H9 (cell line): ENCODE measurements around the gene FBXL7. TPM values are rescaled to one million over a fixed set of nuclear protein-coding genes. Genes with fewer than 3 reads are reported as not detected.

Experiments used
- DNase-seq: peaks from one replicate; pipeline ENCODE4 v3.0.0-alpha.2; 2017
- H2AFZ ChIP-seq: one replicate; pipeline ENCODE4 v1.6.1; 2013; ENCODE audit warnings: mild to moderate bottlenecking, low read length, control low read depth, moderate library complexity
- H2AK5ac ChIP-seq: 2 replicates; pipeline ENCODE4 v1.6.1; 2013; ENCODE audit warnings: low read length, control low read depth, mixed read lengths; ENCODE audit not compliant: insufficient read length
- H2BK120ac ChIP-seq: one replicate; pipeline ENCODE4 v1.6.1; 2013; ENCODE audit warnings: low read depth, mild to moderate bottlenecking, low read length, control low read depth, inconsistent platforms; ENCODE audit not compliant: poor library complexity, severe bottlenecking
- H2BK12ac ChIP-seq: 2 replicates; pipeline ENCODE4 v1.6.1; 2013; ENCODE audit warnings: low read length, control low read depth, mixed read lengths, low read depth; ENCODE audit not compliant: insufficient read length
- H2BK15ac ChIP-seq: 2 replicates; pipeline ENCODE4 v1.6.1; 2013; ENCODE audit warnings: low read depth, low read length, control low read depth
- H2BK20ac ChIP-seq: one replicate; pipeline ENCODE4 v1.6.1; 2013; ENCODE audit warnings: low read depth, mild to moderate bottlenecking, low read length, control low read depth, inconsistent platforms; ENCODE audit not compliant: poor library complexity, severe bottlenecking
- H2BK5ac ChIP-seq: 2 replicates; pipeline ENCODE4 v1.6.1; 2013; ENCODE audit warnings: low read length, control low read depth, mixed read lengths; ENCODE audit not compliant: insufficient read length
- H3K14ac ChIP-seq: 2 replicates; pipeline ENCODE4 v1.6.1; 2013; ENCODE audit warnings: low read length, control low read depth; ENCODE audit not compliant: insufficient read depth
- H3K18ac ChIP-seq: 2 replicates; pipeline ENCODE4 v1.6.1; 2013; ENCODE audit warnings: low read depth, mild to moderate bottlenecking, mixed read lengths, low read length, control low read depth; ENCODE audit not compliant: insufficient read length
- H3K23ac ChIP-seq: 2 replicates; pipeline ENCODE4 v1.6.1; 2013; ENCODE audit warnings: low read length, control low read depth, mixed read lengths, low read depth; ENCODE audit not compliant: insufficient read length
- H3K23me2 ChIP-seq: 2 replicates; pipeline ENCODE4 v1.6.1; 2013; ENCODE audit warnings: low read depth, mild to moderate bottlenecking, mixed read lengths, low read length, control low read depth; ENCODE audit not compliant: insufficient read length, poor library complexity, severe bottlenecking
- H3K27ac ChIP-seq: 2 replicates; pipeline ENCODE4 v1.5.1; 2013; ENCODE audit warnings: low read length, control low read depth, mixed read lengths, low read depth; ENCODE audit not compliant: insufficient read length
- H3K27me3 ChIP-seq: 2 replicates; pipeline ENCODE4 v1.6.1; 2013; ENCODE audit warnings: low read length, control low read depth, inconsistent platforms; ENCODE audit not compliant: insufficient read depth
- H3K4ac ChIP-seq: 2 replicates; pipeline ENCODE4 v1.6.1; 2013; ENCODE audit warnings: low read depth, mild to moderate bottlenecking, control low read depth, inconsistent platforms, low read length, moderate library complexity
- H3K4me1 ChIP-seq: 2 replicates; pipeline ENCODE4 v1.6.1; 2013; ENCODE audit warnings: low read length, control low read depth, inconsistent platforms; ENCODE audit not compliant: insufficient read depth
- H3K4me2 ChIP-seq: 2 replicates; pipeline ENCODE4 v1.6.1; 2013; ENCODE audit warnings: low read length, control low read depth, mixed read lengths; ENCODE audit not compliant: insufficient read length, insufficient read depth
- H3K56ac ChIP-seq: 2 replicates; pipeline ENCODE4 v1.6.1; 2013; ENCODE audit warnings: low read depth, mild to moderate bottlenecking, mixed read lengths, low read length, control low read depth; ENCODE audit not compliant: insufficient read length
- H3K79me1 ChIP-seq: 2 replicates; pipeline ENCODE4 v1.6.1; 2013; ENCODE audit warnings: low read depth, mild to moderate bottlenecking, moderate library complexity, low read length, control low read depth, inconsistent platforms; ENCODE audit not compliant: insufficient read depth, poor library complexity, severe bottlenecking
- H3K79me2 ChIP-seq: 2 replicates; pipeline ENCODE4 v1.6.1; 2013; ENCODE audit warnings: low read length, control low read depth, inconsistent platforms; ENCODE audit not compliant: insufficient read depth
- H3K9ac ChIP-seq: 2 replicates; pipeline ENCODE4 v1.6.1; 2013; ENCODE audit warnings: low read length, control low read depth, mixed read lengths; ENCODE audit not compliant: insufficient read length; ENCODE audit errors: extremely low read depth
- H3K9me3 ChIP-seq: one replicate; pipeline ENCODE4 v1.6.1; 2013; ENCODE audit warnings: low read depth, low read length, inconsistent platforms; ENCODE audit not compliant: control insufficient read depth
- H3T11ph ChIP-seq: one replicate; pipeline ENCODE4 v1.6.1; 2013; ENCODE audit warnings: mild to moderate bottlenecking, low read length, control low read depth, inconsistent platforms
- H4K20me1 ChIP-seq: one replicate; pipeline ENCODE4 v1.6.1; 2013; ENCODE audit not compliant: control insufficient read depth, insufficient read length, insufficient read depth
- H4K5ac ChIP-seq: 2 replicates; pipeline ENCODE4 v1.6.1; 2013; ENCODE audit warnings: low read depth, mild to moderate bottlenecking, mixed read lengths, low read length, control low read depth; ENCODE audit not compliant: insufficient read length
- H4K8ac ChIP-seq: replicated peaks from 2 replicates; pipeline ENCODE4 v1.6.1; 2013; ENCODE audit warnings: low read length, control low read depth, mixed read lengths, low read depth; ENCODE audit not compliant: insufficient read length
- H4K91ac ChIP-seq: 2 replicates; pipeline ENCODE4 v1.6.1; 2013; ENCODE audit warnings: low read depth, mild to moderate bottlenecking, moderate library complexity, mixed read lengths, low read length, control low read depth; ENCODE audit not compliant: insufficient read length
- H3K27ac Mint-ChIP-seq, 3 experiments: 2 replicates in 2 of 3; 3 replicates in 1 of 3; pipeline ENCODE4 v1.8.0; 2020 to 2021; ENCODE audit warnings: mixed read lengths in 3 of 3, mild to moderate bottlenecking in 1 of 3, moderate library complexity in 1 of 3
- H3K27me3 Mint-ChIP-seq: 2 replicates; pipeline ENCODE4 v1.8.0; 2021; ENCODE audit warnings: low read depth, mild to moderate bottlenecking, moderate library complexity, mixed read lengths
- H3K36me3 Mint-ChIP-seq, 3 experiments: 2 replicates in 2 of 3; 3 replicates in 1 of 3; pipeline ENCODE4 v1.8.0; 2020 to 2021; ENCODE audit warnings: low read depth in 3 of 3, mixed read lengths in 3 of 3; ENCODE audit not compliant: insufficient read depth in 1 of 3
- H3K4me1 Mint-ChIP-seq, 2 experiments: 2 replicates each; pipeline ENCODE4 v1.8.0; 2020; ENCODE audit warnings: mixed read lengths in 2 of 2
- H3K4me3 Mint-ChIP-seq, 2 experiments: 2 replicates in 1 of 2; 3 replicates in 1 of 2; pipeline ENCODE4 v1.8.0; 2020 to 2021; ENCODE audit warnings: mild to moderate bottlenecking in 2 of 2, mixed read lengths in 2 of 2, moderate library complexity in 1 of 2
- H3K9me3 Mint-ChIP-seq, 2 experiments: 2 replicates in 1 of 2; 3 replicates in 1 of 2; pipeline ENCODE4 v1.8.0; 2020; ENCODE audit warnings: mild to moderate bottlenecking in 2 of 2, mixed read lengths in 2 of 2, moderate library complexity in 1 of 2
- CTCF ChIP-seq: fragments of 200-600 bp; sonication (generic); conservative IDR thresholded peaks from 3 replicates; pipeline ENCODE4 v1.8.0; 2021; ENCODE audit warnings: antibody characterized with exemption, mild to moderate bottlenecking
- WGBS: extraction: QIAGEN DNeasy Blood & Tissue Kit; methylation state at CpG from one replicate; pipeline ENCODE4 v1.1.7; 2013; ENCODE audit warnings: missing lambda C conversion rate, low lambda C conversion rate, mixed read lengths; ENCODE audit not compliant: insufficient read length; ENCODE audit errors: extremely low coverage; 5-methylcytosine and 5-hydroxymethylcytosine counted together
- total RNA-seq: library from RNA; stranded (reverse); gene quantifications from 2 replicates; pipeline ENCODE4 v1.2.1, GENCODE V29; 2021

FBXL7 gene
- total RNA-seq, 1 experiment from 2014 or later, result 14.6 TPM

DNA sequence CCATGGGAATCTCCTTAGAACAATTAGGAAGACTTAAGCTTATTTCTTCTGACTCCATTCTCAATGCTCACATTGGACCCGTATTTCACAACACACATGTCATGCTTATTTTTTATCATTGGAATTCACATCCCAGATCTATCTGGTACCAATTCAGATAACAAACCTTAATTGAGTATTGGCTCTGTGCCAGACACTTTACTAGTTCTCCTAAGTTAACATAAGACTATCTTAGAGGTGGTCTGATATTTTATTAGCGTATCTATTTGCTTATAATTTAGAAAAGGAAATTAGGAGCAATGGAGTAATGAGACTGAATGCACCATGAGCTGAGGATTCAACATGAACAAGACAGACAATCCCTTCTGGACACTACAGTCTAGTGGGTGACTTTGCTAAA is 45.1 kb downstream of the FBXL7 start:
- Histone ChIP-seq H2BK12ac (no peak overlapping the region), H3K4me2 (no peak overlapping the region), H3K27me3 (no peaks in the 10 kb centered on the region), H4K5ac (no peak overlapping the region), H3K9ac (no peak overlapping the region), H3K4ac (no peak overlapping the region), H4K91ac (no peak overlapping the region), H2AFZ (no peak overlapping the region), H3K14ac (no peak overlapping the region), H3K18ac (no peak overlapping the region), H2BK120ac (no peak overlapping the region), H3T11ph (no peak overlapping the region), H3K9me3 (no peaks in the 10 kb centered on the region), H2BK20ac (no peak overlapping the region), H4K8ac (no peak overlapping the region), H3K23ac (no peak overlapping the region), H4K20me1 (no peaks in the 10 kb centered on the region), H3K79me2 (no peaks in the 10 kb centered on the region), H2BK15ac (no peak overlapping the region), H3K23me2 (no peaks in the 10 kb centered on the region), H3K27ac (no peak overlapping the region), H3K79me1 (no peaks in the 10 kb centered on the region), H2AK5ac (no peak overlapping the region), H2BK5ac (no peak overlapping the region), H3K56ac (no peak overlapping the region), H3K4me1 (peaks cover 20% of the 10 kb centered on the region)
- H3K4me1 Mint-ChIP-seq, result peaks cover 55 to 61% of the 10 kb centered on the region in 2 experiments
- no peaks in the 10 kb centered on the region for H3K9me3 Mint-ChIP-seq
- DNase-seq, result no peak
- H3K27ac Mint-ChIP-seq, result peak overlapping the region in 1 of 3 experiments; percentile 33; a peak in 2 of 7 replicates
- H3K36me3 Mint-ChIP-seq, result peaks cover 6 to 11% (median 6%) of the 10 kb centered on the region in 3 experiments; a peak in 6 of 7 replicates
- H3K4me3 Mint-ChIP-seq, result no peak overlapping the region
- no peak for TF ChIP-seq CTCF
- WGBS, result no CpG with 5 or more reads among the region's 2 CpGs
- no peaks in the 10 kb centered on the region for H3K27me3 Mint-ChIP-seq
